HEK293 (cell line): ENCODE data around the gene AGAP3.

Source experiments
- CTCF ChIA-PET: fragments of 350-600 bp; formaldehyde crosslinking; extraction: SDS; loops from one replicate; lab custom pipeline; 2021; ENCODE audit warnings: antibody characterized with exemption; lab: Yijun Ruan, JAX
- POLR2A ChIA-PET: fragments of 300-600 bp; formaldehyde crosslinking; extraction: SDS; loops from one replicate; lab custom pipeline; 2020; ENCODE audit warnings: antibody characterized with exemption, inconsistent platforms; lab: Yijun Ruan, JAX
- H3K27ac ChIP-seq: fragments of 200-500 bp; sonication (Bioruptor generic); 2 replicates; pipeline ENCODE4 v1.5.1; 2014; ENCODE audit warnings: low read depth, low read length, control low read depth, inconsistent platforms; ENCODE audit errors: extremely low read depth
- H3K36me3 ChIP-seq, 2 experiments: fragments of 200-500 bp in 1 of 2; sonication (Bioruptor generic) in 1 of 2; 1 replicate in 1 of 2; 2 replicates in 1 of 2; pipeline ENCODE4 v1.5.1; 2014 to 2017; ENCODE audit warnings: inconsistent platforms in 2 of 2, low read length in 2 of 2; ENCODE audit not compliant: control insufficient read depth in 2 of 2, insufficient read depth in 1 of 2
- H3K4me1 ChIP-seq: fragments of 200-500 bp; sonication (Bioruptor generic); 2 replicates; pipeline ENCODE4 v1.5.1; 2014; ENCODE audit warnings: mild to moderate bottlenecking, low read length, inconsistent platforms; ENCODE audit not compliant: control insufficient read depth, insufficient read depth
- H3K4me3 ChIP-seq: 2 replicates; pipeline ENCODE4 v1.5.1; 2011; ENCODE audit warnings: low read depth, mild to moderate bottlenecking, control low read depth, low read length, moderate library complexity
- H3K9me3 ChIP-seq: fragments of 200-500 bp; sonication (Bioruptor generic); 2 replicates; pipeline ENCODE4 v1.5.1; 2014; ENCODE audit warnings: low read depth, low read length, inconsistent platforms; ENCODE audit not compliant: control insufficient read depth, insufficient read depth
- BCL6B ChIP-seq: fragments of 450-650 bp; formaldehyde crosslinking; IDR thresholded peaks from 2 replicates; pipeline ENCODE4 v1.5.1; 2017; ENCODE audit warnings: missing biosample characterization, missing genetic modification characterization
- OVOL3 ChIP-seq: fragments of 450-650 bp; formaldehyde crosslinking; IDR thresholded peaks from 2 replicates; pipeline ENCODE4 v1.5.1; 2016; ENCODE audit warnings: missing biosample characterization, missing genetic modification characterization
- SP3 ChIP-seq: fragments of 450-650 bp; formaldehyde crosslinking; IDR thresholded peaks from 2 replicates; pipeline ENCODE4 v1.5.1; 2016; ENCODE audit warnings: missing biosample characterization, missing genetic modification characterization
- TRIM28 ChIP-seq: IDR thresholded peaks from 2 replicates; pipeline ENCODE4 v1.6.1; 2011; ENCODE audit warnings: low read length, control low read depth, borderline replicate concordance
- ZBTB10 ChIP-seq: fragments of 450-650 bp; formaldehyde crosslinking; IDR thresholded peaks from 2 replicates; pipeline ENCODE4 v1.5.1; 2016; ENCODE audit warnings: missing biosample characterization, missing genetic modification characterization
- ZBTB11 ChIP-seq: fragments of 450-650 bp; formaldehyde crosslinking; conservative IDR thresholded peaks from 2 replicates; pipeline ENCODE4 v1.5.1; 2016; ENCODE audit warnings: low read depth, missing biosample characterization, missing genetic modification characterization
- ZBTB20 ChIP-seq: fragments of 450-650 bp; formaldehyde crosslinking; IDR thresholded peaks from 2 replicates; pipeline ENCODE4 v1.5.1; 2016; ENCODE audit warnings: missing biosample characterization, missing genetic modification characterization
- ZBTB8A ChIP-seq: fragments of 450-650 bp; formaldehyde crosslinking; IDR thresholded peaks from 2 replicates; pipeline ENCODE4 v1.5.1; 2016; ENCODE audit warnings: missing biosample characterization, missing genetic modification characterization
- ZIC2 ChIP-seq: fragments of 450-650 bp; formaldehyde crosslinking; IDR thresholded peaks from 2 replicates; pipeline ENCODE4 v1.5.1; 2016; ENCODE audit warnings: missing biosample characterization, missing genetic modification characterization
- ZNF221 ChIP-seq: fragments of 450-650 bp; formaldehyde crosslinking; IDR thresholded peaks from 2 replicates; pipeline ENCODE4 v1.5.1; 2017; ENCODE audit warnings: missing biosample characterization, missing genetic modification characterization, borderline replicate concordance
- ZNF248 ChIP-seq: fragments of 450-650 bp; formaldehyde crosslinking; IDR thresholded peaks from 2 replicates; pipeline ENCODE4 v1.5.1; 2017; ENCODE audit warnings: missing biosample characterization, missing genetic modification characterization
- ZNF274 ChIP-seq, 2 experiments: fragments of 200-500 bp in 1 of 2; fragments of 450-650 bp in 1 of 2; sonication (Bioruptor generic) in 1 of 2; formaldehyde crosslinking in 1 of 2; IDR thresholded peaks; 2 replicates each; pipeline versions ENCODE4 v1.5.1 to v1.6.1; 2014 to 2016; ENCODE audit warnings: borderline replicate concordance in 1 of 2, inconsistent platforms in 1 of 2, low read length in 1 of 2, missing biosample characterization in 1 of 2, missing genetic modification characterization in 1 of 2
- ZNF37A ChIP-seq: fragments of 450-650 bp; IDR thresholded peaks from 2 replicates; pipeline ENCODE4 v1.5.1; 2018; ENCODE audit warnings: missing biosample characterization, missing genetic modification characterization
- ZNF391 ChIP-seq: fragments of 450-650 bp; formaldehyde crosslinking; IDR thresholded peaks from 2 replicates; pipeline ENCODE4 v1.5.1; 2016; ENCODE audit warnings: low read depth, missing biosample characterization, missing genetic modification characterization, borderline replicate concordance
- ZNF394 ChIP-seq: fragments of 450-650 bp; formaldehyde crosslinking; IDR thresholded peaks from 2 replicates; pipeline ENCODE4 v1.5.1; 2016; ENCODE audit warnings: missing biosample characterization, missing genetic modification characterization, mild to moderate bottlenecking, moderate library complexity, borderline replicate concordance
- ZNF514 ChIP-seq: fragments of 450-650 bp; formaldehyde crosslinking; IDR thresholded peaks from 2 replicates; pipeline ENCODE4 v1.5.1; 2016; ENCODE audit warnings: missing biosample characterization, missing genetic modification characterization
- ZNF549 ChIP-seq: fragments of 450-650 bp; IDR thresholded peaks from 2 replicates; pipeline ENCODE4 v1.5.1; 2018; ENCODE audit warnings: missing biosample characterization, missing genetic modification characterization, mild to moderate bottlenecking, inconsistent platforms, moderate library complexity
- ZNF600 ChIP-seq: fragments of 450-650 bp; formaldehyde crosslinking; IDR thresholded peaks from 2 replicates; pipeline ENCODE4 v1.5.1; 2016; ENCODE audit warnings: missing biosample characterization, missing genetic modification characterization
- ZNF658 ChIP-seq: fragments of 450-650 bp; formaldehyde crosslinking; IDR thresholded peaks from 2 replicates; pipeline ENCODE4; 2016; ENCODE audit warnings: missing biosample characterization, missing genetic modification characterization
- ZNF664 ChIP-seq: fragments of 450-650 bp; formaldehyde crosslinking; IDR thresholded peaks from 2 replicates; pipeline ENCODE4 v1.5.1; 2016; ENCODE audit warnings: missing biosample characterization, missing genetic modification characterization
- ZNF701 ChIP-seq: fragments of 450-650 bp; formaldehyde crosslinking; IDR thresholded peaks from 2 replicates; pipeline ENCODE4 v1.5.1; 2016; ENCODE audit warnings: missing biosample characterization, missing genetic modification characterization
- ZNF704 ChIP-seq: fragments of 450-650 bp; formaldehyde crosslinking; IDR thresholded peaks from 2 replicates; pipeline ENCODE4 v1.5.1; 2016; ENCODE audit warnings: missing biosample characterization, missing genetic modification characterization
- ZNF76 ChIP-seq: fragments of 450-650 bp; formaldehyde crosslinking; IDR thresholded peaks from 2 replicates; pipeline ENCODE4; 2016; ENCODE audit warnings: low read depth, missing biosample characterization, missing genetic modification characterization, borderline replicate concordance
- ZNF777 ChIP-seq: fragments of 450-650 bp; formaldehyde crosslinking; IDR thresholded peaks from 2 replicates; pipeline ENCODE4 v1.5.1; 2017; ENCODE audit warnings: missing biosample characterization, missing genetic modification characterization, borderline replicate concordance
- ZSCAN16 ChIP-seq: fragments of 450-650 bp; formaldehyde crosslinking; IDR thresholded peaks from 2 replicates; pipeline ENCODE4 v1.5.1; 2016; ENCODE audit warnings: missing biosample characterization, missing genetic modification characterization
- ZSCAN30 ChIP-seq: fragments of 450-650 bp; IDR thresholded peaks from 2 replicates; pipeline ENCODE4 v1.5.1; 2018; ENCODE audit warnings: missing biosample characterization, mild to moderate bottlenecking, missing genetic modification characterization, moderate library complexity
- ZXDB ChIP-seq: fragments of 450-650 bp; formaldehyde crosslinking; IDR thresholded peaks from 2 replicates; pipeline ENCODE4 v1.5.1; 2016; ENCODE audit warnings: missing biosample characterization, missing genetic modification characterization

AGAP3 gene

GRCh38 chr7:151057989-151058780 is 28.1 kb upstream of the AGAP3 start (continued):
- TF ChIP-seq ZNF704 (tag by site-specific recombination) (no peak), ZNF221 (tag by site-specific recombination) (no peak), ZBTB8A (peak; percentile 73), ZNF664 (tag by site-specific recombination) (no peak), ZNF391 (tag by site-specific recombination) (peak; percentile 80; the same call in 1 of the 2 replicates), ZSCAN16 (tag by site-specific recombination) (no peak)

- peak overlapping the region; percentile 71 for H3K4me3 ChIP-seq
- POLR2A ChIA-PET, result interaction anchor here (0.5 to 3.4 kb wide), 8 partner anchors 15 to 168 kb away, joined by 3 to 13 read pairs (median 6); partner anchors contain the start of genes ABCB8, ABCF2 and FASTK
- no peaks in the 10 kb centered on the region; the same call in 1 of the 2 replicates for H3K4me1 ChIP-seq
- CTCF ChIA-PET, result interaction anchor here (0.8 to 1.9 kb wide), 3 partner anchors 26 to 46 kb away, joined by 3 to 4 read pairs (median 4); no protein-coding TSS in a partner anchor
- H3K36me3 ChIP-seq, result peaks cover 0 to 41% of the 10 kb centered on the region in 2 experiments; a peak in 1 of 3 replicates
- no peaks in the 10 kb centered on the region for H3K9me3 ChIP-seq
- peak overlapping the region; percentile 48; the same call in 1 of the 2 replicates for H3K27ac ChIP-seq
- TF ChIP-seq ZNF701 (tag by site-specific recombination) (no peak), ZBTB11 (no peak), ZNF514 (tag by site-specific recombination) (no peak), ZNF658 (tag by site-specific recombination) (no peak), ZNF777 (tag by site-specific recombination) (0 out of 2 replicates have a peak, but pooled peaks have one; percentile 14), ZNF274 (IDR thresholded peaks at IDR 0.05; ENCODE audit: low read length) (no peak), ZNF274 (tag by site-specific recombination; IDR thresholded peaks at IDR 0.05; ENCODE audit: borderline replicate concordance) (no peak), ZNF549 (tag by site-specific recombination) (no peak), ZBTB20 (tag by site-specific recombination) (no peak), ZSCAN30 (no peak), BCL6B (tag by site-specific recombination) (no peak), ZBTB10 (peak; percentile 15; the same call in 1 of the 2 replicates), ZNF394 (0 out of 2 replicates have a peak, but pooled peaks have one; percentile 29), ZNF37A (tag by site-specific recombination) (no peak), ZNF600 (tag by site-specific recombination) (peak; percentile 36), ZSCAN16 (tag by site-specific recombination) (no peak), ZIC2 (tag by site-specific recombination) (no peak), ZNF248 (tag by site-specific recombination) (no peak), SP3 (tag by site-specific recombination) (no peak), ZNF76 (no peak), ZXDB (no peak), OVOL3 (tag by site-specific recombination) (no peak), TRIM28 (no peak)
Observed at GRCh38 chr7:151058781-151059366, 27.4 kb upstream of the AGAP3 start.
